GM12865 (cell line): ENCODE data around the gene FBLN1.

ENCODE experiments used
- DNase-seq: peaks from one replicate; pipeline ENCODE4 v3.0.0; 2010; ENCODE audit warnings: low read depth
- H3K4me3 ChIP-seq: 2 replicates; pipeline ENCODE4 v1.5.1; 2011; ENCODE audit warnings: mild to moderate bottlenecking, low read depth, low read length, control low read depth
- TF ChIP-seq, protein P1 (sequence below): IDR thresholded peaks from 2 replicates; pipeline ENCODE4 v1.5.1; 2011; ENCODE audit warnings: low read length, control low read depth, low read depth, inconsistent platforms; ENCODE audit not compliant: insufficient read depth; ENCODE audit errors: missing control alignments

Gene FBLN1

GRCh38 chr22:45565171-45565570, 62.5 kb downstream of the FBLN1 start:
- no peak for DNase-seq
- no peak overlapping the region for H3K4me3 ChIP-seq
- TF ChIP-seq, protein P1, sequence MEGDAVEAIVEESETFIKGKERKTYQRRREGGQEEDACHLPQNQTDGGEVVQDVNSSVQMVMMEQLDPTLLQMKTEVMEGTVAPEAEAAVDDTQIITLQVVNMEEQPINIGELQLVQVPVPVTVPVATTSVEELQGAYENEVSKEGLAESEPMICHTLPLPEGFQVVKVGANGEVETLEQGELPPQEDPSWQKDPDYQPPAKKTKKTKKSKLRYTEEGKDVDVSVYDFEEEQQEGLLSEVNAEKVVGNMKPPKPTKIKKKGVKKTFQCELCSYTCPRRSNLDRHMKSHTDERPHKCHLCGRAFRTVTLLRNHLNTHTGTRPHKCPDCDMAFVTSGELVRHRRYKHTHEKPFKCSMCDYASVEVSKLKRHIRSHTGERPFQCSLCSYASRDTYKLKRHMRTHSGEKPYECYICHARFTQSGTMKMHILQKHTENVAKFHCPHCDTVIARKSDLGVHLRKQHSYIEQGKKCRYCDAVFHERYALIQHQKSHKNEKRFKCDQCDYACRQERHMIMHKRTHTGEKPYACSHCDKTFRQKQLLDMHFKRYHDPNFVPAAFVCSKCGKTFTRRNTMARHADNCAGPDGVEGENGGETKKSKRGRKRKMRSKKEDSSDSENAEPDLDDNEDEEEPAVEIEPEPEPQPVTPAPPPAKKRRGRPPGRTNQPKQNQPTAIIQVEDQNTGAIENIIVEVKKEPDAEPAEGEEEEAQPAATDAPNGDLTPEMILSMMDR: no peak

DNA sequence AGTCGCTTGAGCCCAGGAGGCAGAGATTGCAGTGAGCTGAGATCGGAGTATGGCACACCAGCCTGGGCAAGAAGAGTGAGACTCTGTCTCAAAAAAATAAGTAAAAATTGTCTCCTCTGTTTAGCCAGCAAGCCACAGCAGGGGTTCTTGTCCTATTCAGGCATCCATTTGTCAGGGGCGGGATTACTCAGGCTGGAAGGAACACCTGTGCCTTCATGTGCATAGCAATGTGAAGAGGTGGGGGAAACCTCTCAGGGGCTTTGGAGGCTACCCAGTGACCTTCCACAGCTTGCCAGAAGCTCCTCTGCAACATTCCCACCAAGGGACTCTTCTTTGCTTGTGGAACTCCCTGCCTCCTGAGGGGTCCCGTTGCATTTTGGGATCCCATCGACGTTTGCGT, 63.3 kb downstream of the FBLN1 start:
- TF ChIP-seq, protein P1: no peak
- DNase-seq: no peak
- no peak overlapping the region for H3K4me3 ChIP-seq

DNA sequence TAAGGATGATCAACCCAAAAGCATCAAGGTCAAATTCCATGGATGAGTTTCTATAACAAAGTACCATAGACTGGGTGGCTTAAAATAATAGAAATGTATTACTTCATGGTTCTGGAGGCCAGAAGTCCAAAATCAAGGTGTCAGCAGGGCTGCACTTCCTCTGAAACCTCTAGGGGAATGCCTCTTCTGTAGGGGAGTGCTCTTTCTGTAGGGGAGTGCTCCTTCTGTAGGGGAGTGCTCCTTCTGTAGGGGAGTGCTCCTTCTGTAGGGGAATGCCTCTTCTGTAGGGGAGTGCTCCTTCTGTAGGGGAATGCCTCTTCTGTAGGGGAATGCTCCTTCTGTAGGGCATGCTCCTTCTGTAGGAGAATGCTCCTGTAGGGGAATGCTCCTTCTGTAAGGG, 65.5 kb downstream of the FBLN1 start:
- DNase-seq: no peak
- TF ChIP-seq, protein P1: no peak
- H3K4me3 ChIP-seq: no peak overlapping the region

GRCh38 chr22:45571089-45571488, 68.4 kb downstream of the FBLN1 start:
- TF ChIP-seq, protein P1: no peak
- no peak overlapping the region for H3K4me3 ChIP-seq
- no peak for DNase-seq

- TF ChIP-seq, protein P1: no peak
- H3K4me3 ChIP-seq: no peak overlapping the region
- DNase-seq: no peak
Observed at GRCh38 chr22:45572444-45572843, 69.8 kb downstream of the FBLN1 start.

GRCh38 chr22:45574069-45574703, 71.5 kb downstream of the FBLN1 start:
- no peak overlapping the region for H3K4me3 ChIP-seq
- TF ChIP-seq, protein P1: no peak
- DNase-seq: no peak

- TF ChIP-seq, protein P1: no peak
- DNase-seq: no peak
- H3K4me3 ChIP-seq: no peak overlapping the region
Observed at GRCh38 chr22:45575173-45575572, 72.5 kb downstream of the FBLN1 start.
